Stimulated activated naive CD8-positive, alpha-beta T cell treated with anti-CD3 and anti-CD28 coated beads, Interleukin-15, Interleukin-2, amounts not matched to agents 100 ng/mL and 50 ng/mL, for 24 hours (primary cell): ENCODE data around the gene CLDN14.

ENCODE experiments used
- H3K27ac Mint-ChIP-seq: one replicate; pipeline ENCODE4 v1.8.0; 2021; ENCODE audit warnings: mild to moderate bottlenecking, mixed read lengths
- H3K27me3 Mint-ChIP-seq: one replicate; pipeline ENCODE4 v1.8.0; 2021; ENCODE audit warnings: mixed read lengths
- H3K36me3 Mint-ChIP-seq: one replicate; pipeline ENCODE4 v1.8.0; 2021; ENCODE audit warnings: low read depth, mixed read lengths
- H3K4me1 Mint-ChIP-seq: one replicate; pipeline ENCODE4 v1.8.0; 2021; ENCODE audit warnings: low read depth, mixed read lengths
- H3K4me3 Mint-ChIP-seq: one replicate; pipeline ENCODE4 v1.8.0; 2021; ENCODE audit warnings: mild to moderate bottlenecking, mixed read lengths
- H3K9me3 Mint-ChIP-seq: one replicate; pipeline ENCODE4 v1.8.0; 2021; ENCODE audit warnings: mixed read lengths

Gene CLDN14

GRCh38 chr21:36470294-36470693, 9.6 kb downstream of the CLDN14 start:
- H3K36me3 Mint-ChIP-seq: no peaks in the 10 kb centered on the region
- no peak overlapping the region for H3K27ac Mint-ChIP-seq
- H3K27me3 Mint-ChIP-seq: peaks cover 9% of the 10 kb centered on the region
- H3K4me1 Mint-ChIP-seq: peaks cover 14% of the 10 kb centered on the region
- H3K9me3 Mint-ChIP-seq: no peaks in the 10 kb centered on the region
- no peak overlapping the region for H3K4me3 Mint-ChIP-seq

GRCh38 chr21:36466061-36466511, 13.8 kb downstream of the CLDN14 start:
- no peaks in the 10 kb centered on the region for H3K9me3 Mint-ChIP-seq
- no peaks in the 10 kb centered on the region for H3K36me3 Mint-ChIP-seq
- no peak overlapping the region for H3K4me3 Mint-ChIP-seq
- H3K27ac Mint-ChIP-seq: no peak overlapping the region
- peaks cover 3% of the 10 kb centered on the region for H3K27me3 Mint-ChIP-seq
- H3K4me1 Mint-ChIP-seq: peaks cover 2% of the 10 kb centered on the region

- no peaks in the 10 kb centered on the region for H3K36me3 Mint-ChIP-seq
- H3K9me3 Mint-ChIP-seq: no peaks in the 10 kb centered on the region
- H3K4me1 Mint-ChIP-seq: no peaks in the 10 kb centered on the region
- no peak overlapping the region for H3K4me3 Mint-ChIP-seq
- peaks cover 3% of the 10 kb centered on the region for H3K27me3 Mint-ChIP-seq
- H3K27ac Mint-ChIP-seq: no peak overlapping the region
These were observed 14.4 kb downstream of the CLDN14 start for GRCh38 chr21:36465478-36465877.

- H3K27ac Mint-ChIP-seq: no peak overlapping the region
- H3K4me1 Mint-ChIP-seq: no peaks in the 10 kb centered on the region
- H3K4me3 Mint-ChIP-seq: no peak overlapping the region
- peaks cover 3% of the 10 kb centered on the region for H3K27me3 Mint-ChIP-seq
- H3K36me3 Mint-ChIP-seq: no peaks in the 10 kb centered on the region
- H3K9me3 Mint-ChIP-seq: no peaks in the 10 kb centered on the region
These were observed 15.3 kb downstream of the CLDN14 start for GRCh38 chr21:36464590-36464989.

GRCh38 chr21:36463991-36464390, 15.9 kb downstream of the CLDN14 start:
- no peaks in the 10 kb centered on the region for H3K36me3 Mint-ChIP-seq
- no peaks in the 10 kb centered on the region for H3K9me3 Mint-ChIP-seq
- peaks cover 3% of the 10 kb centered on the region for H3K27me3 Mint-ChIP-seq
- H3K4me1 Mint-ChIP-seq: no peaks in the 10 kb centered on the region
- H3K27ac Mint-ChIP-seq: no peak overlapping the region
- H3K4me3 Mint-ChIP-seq: no peak overlapping the region

GRCh38 chr21:36463204-36463603, 16.7 kb downstream of the CLDN14 start:
- H3K27ac Mint-ChIP-seq: no peak overlapping the region
- peaks cover 3% of the 10 kb centered on the region for H3K27me3 Mint-ChIP-seq
- H3K36me3 Mint-ChIP-seq: no peaks in the 10 kb centered on the region
- H3K4me3 Mint-ChIP-seq: no peak overlapping the region
- no peaks in the 10 kb centered on the region for H3K4me1 Mint-ChIP-seq
- H3K9me3 Mint-ChIP-seq: no peaks in the 10 kb centered on the region

- Mint-ChIP-seq H3K27ac (no peak overlapping the region), H3K4me3 (no peak overlapping the region), H3K9me3 (no peaks in the 10 kb centered on the region), H3K4me1 (no peaks in the 10 kb centered on the region), H3K36me3 (no peaks in the 10 kb centered on the region), H3K27me3 (peaks cover 3% of the 10 kb centered on the region)
These were observed 17.9 kb downstream of the CLDN14 start for GRCh38 chr21:36461918-36462486.

GRCh38 chr21:36461277-36461917, 18.5 kb downstream of the CLDN14 start:
- no peaks in the 10 kb centered on the region for H3K36me3 Mint-ChIP-seq
- H3K27me3 Mint-ChIP-seq: peaks cover 3% of the 10 kb centered on the region
- H3K4me1 Mint-ChIP-seq: no peaks in the 10 kb centered on the region
- no peak overlapping the region for H3K4me3 Mint-ChIP-seq
- H3K9me3 Mint-ChIP-seq: no peaks in the 10 kb centered on the region
- no peak overlapping the region for H3K27ac Mint-ChIP-seq

- Mint-ChIP-seq H3K4me3 (no peak overlapping the region), H3K27me3 (peaks cover 3% of the 10 kb centered on the region), H3K4me1 (no peaks in the 10 kb centered on the region), H3K36me3 (no peaks in the 10 kb centered on the region), H3K9me3 (no peaks in the 10 kb centered on the region), H3K27ac (no peak overlapping the region)
These were observed 19.1 kb downstream of the CLDN14 start for GRCh38 chr21:36460866-36461265.

GRCh38 chr21:36459098-36459497, 20.8 kb downstream of the CLDN14 start:
- no peaks in the 10 kb centered on the region for H3K36me3 Mint-ChIP-seq
- H3K9me3 Mint-ChIP-seq: no peaks in the 10 kb centered on the region
- H3K27ac Mint-ChIP-seq: no peak overlapping the region
- H3K27me3 Mint-ChIP-seq: peaks cover 3% of the 10 kb centered on the region
- H3K4me3 Mint-ChIP-seq: no peak overlapping the region
- no peaks in the 10 kb centered on the region for H3K4me1 Mint-ChIP-seq

- Mint-ChIP-seq H3K27ac (no peak overlapping the region), H3K27me3 (no peaks in the 10 kb centered on the region), H3K4me3 (no peak overlapping the region), H3K36me3 (no peaks in the 10 kb centered on the region), H3K9me3 (no peaks in the 10 kb centered on the region), H3K4me1 (no peaks in the 10 kb centered on the region)
These were observed 23.1 kb downstream of the CLDN14 start for GRCh38 chr21:36456729-36457414.

- no peaks in the 10 kb centered on the region for H3K27me3 Mint-ChIP-seq
- H3K27ac Mint-ChIP-seq: no peak overlapping the region
- no peak overlapping the region for H3K4me3 Mint-ChIP-seq
These were observed 25.2 kb downstream of the CLDN14 start for GRCh38 chr21:36454706-36455105.

GRCh38 chr21:36454093-36454531, 25.8 kb downstream of the CLDN14 start:
- no peaks in the 10 kb centered on the region for H3K36me3 Mint-ChIP-seq
- H3K9me3 Mint-ChIP-seq: no peaks in the 10 kb centered on the region
- H3K27me3 Mint-ChIP-seq: no peaks in the 10 kb centered on the region
- no peak overlapping the region for H3K4me3 Mint-ChIP-seq
- no peak overlapping the region for H3K27ac Mint-ChIP-seq
- no peaks in the 10 kb centered on the region for H3K4me1 Mint-ChIP-seq

More at GRCh38 chr21:36454706-36455105, 25.2 kb downstream of the CLDN14 start:
- Mint-ChIP-seq H3K36me3 (no peaks in the 10 kb centered on the region), H3K4me1 (no peaks in the 10 kb centered on the region), H3K9me3 (no peaks in the 10 kb centered on the region)

GRCh38 chr21:36452281-36452825, 27.6 kb downstream of the CLDN14 start:
- H3K9me3 Mint-ChIP-seq: no peaks in the 10 kb centered on the region
- no peaks in the 10 kb centered on the region for H3K27me3 Mint-ChIP-seq
- H3K36me3 Mint-ChIP-seq: no peaks in the 10 kb centered on the region
- no peak overlapping the region for H3K4me3 Mint-ChIP-seq
- H3K4me1 Mint-ChIP-seq: no peaks in the 10 kb centered on the region
- H3K27ac Mint-ChIP-seq: no peak overlapping the region

- Mint-ChIP-seq H3K4me1 (no peaks in the 10 kb centered on the region), H3K36me3 (no peaks in the 10 kb centered on the region), H3K9me3 (no peaks in the 10 kb centered on the region), H3K27me3 (no peaks in the 10 kb centered on the region), H3K4me3 (no peak overlapping the region), H3K27ac (no peak overlapping the region)
These were observed 28.4 kb downstream of the CLDN14 start for GRCh38 chr21:36451506-36451905.
